ENCODE measurements around the gene SORL1. TPM values are rescaled to one million over a fixed set of nuclear protein-coding genes. Genes with fewer than 3 reads are reported as not detected.

The SORL1 gene
- total and polyA plus RNA-seq, 2 of the 13 experiments (the other 11 are each of a cell fraction or from before 2014, with no cell fraction given): 21.3 to 148 TPM

DNA sequence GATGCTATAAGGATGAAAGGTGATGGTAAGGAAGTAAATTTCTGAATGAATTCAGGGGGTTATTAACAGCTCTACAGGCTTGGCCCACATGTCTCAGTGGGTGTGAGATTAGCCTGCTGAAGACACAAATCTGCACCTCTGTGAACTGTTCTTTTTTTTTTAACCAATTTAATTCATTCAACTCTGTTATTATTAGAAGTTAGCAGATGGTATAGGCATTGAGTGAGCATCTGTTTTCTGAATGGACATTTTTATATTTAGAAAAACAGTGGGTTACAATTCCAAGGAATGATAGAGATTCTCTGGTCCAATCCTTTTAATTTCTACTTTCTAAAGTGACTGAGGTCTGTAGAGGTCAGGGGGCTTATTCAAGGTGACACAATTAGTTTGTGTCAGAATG lies 122.7 kb downstream of the SORL1 start:
- Histone ChIP-seq H3K4me2 (ENCODE audit: low read depth, low read length) (no peak overlapping the region), H3K9ac (ENCODE audit: insufficient read depth, low read depth, low read length) (no peak overlapping the region), H3K36me3 (replicated peaks in 1 of 2; ENCODE audit: control insufficient read depth in 1 of 2, insufficient read depth in 2 of 2, low read length in 2 of 2) (peaks cover 32 to 94% of the 10 kb centered on the region in 2 experiments), H3K4me1 (ENCODE audit: insufficient read depth, low read length) (no peaks in the 10 kb centered on the region), H3K4me3 (replicated peaks in 1 of 3; ENCODE audit: insufficient read depth in 1 of 3, low read depth in 2 of 3, low read length in 3 of 3) (no peak overlapping the region), H3K27ac (ENCODE audit: extremely low read length, insufficient read depth, low read length) (no peak overlapping the region), H4K20me1 (ENCODE audit: insufficient read depth, low read length) (no peaks in the 10 kb centered on the region), H2AFZ (ENCODE audit: low read length) (no peak overlapping the region), H3K79me2 (ENCODE audit: insufficient read depth, low read length) (no peaks in the 10 kb centered on the region), H3K27me3 (ENCODE audit: control insufficient read depth in 1 of 2, insufficient read depth in 2 of 2, low read length in 2 of 2) (no peaks in the 10 kb centered on the region), H3K9me3 (ENCODE audit: low read length) (no peaks in the 10 kb centered on the region)
- no peak for ATAC-seq
- BruUV-seq (replicated peaks): no TSS peak
- no peak for FAIRE-seq
- DNase-seq (ENCODE audit: low spot score): no peak
- intact Hi-C loops (cut with micrococcal nuclease; ENCODE audit: unreplicated experiment): no loop called here
- TF ChIP-seq ZNF781 (CRISPR knock-in tag; IDR thresholded peaks at IDR 0.05; ENCODE audit: borderline replicate concordance, not compliant biosample characterization) (no peak), ZNF326 (CRISPR knock-in tag; IDR thresholded peaks at IDR 0.05; ENCODE audit: borderline replicate concordance) (no peak), SMARCC2 (IDR thresholded peaks at IDR 0.05) (no peak), CBX2 (IDR thresholded peaks at IDR 0.05; ENCODE audit: low read depth, low read length) (no peak), CBX2 (CRISPR knock-in tag; IDR thresholded peaks at IDR 0.05; ENCODE audit: low read depth) (no peak), ZNF451 (CRISPR knock-in tag; IDR thresholded peaks at IDR 0.05) (no peak), NFYC (CRISPR knock-in tag; IDR thresholded peaks at IDR 0.05) (no peak), KDM2A (CRISPR knock-in tag; IDR thresholded peaks at IDR 0.05; ENCODE audit: borderline replicate concordance, low read depth) (no peak)
- TF ChIP-seq, protein P1, sequence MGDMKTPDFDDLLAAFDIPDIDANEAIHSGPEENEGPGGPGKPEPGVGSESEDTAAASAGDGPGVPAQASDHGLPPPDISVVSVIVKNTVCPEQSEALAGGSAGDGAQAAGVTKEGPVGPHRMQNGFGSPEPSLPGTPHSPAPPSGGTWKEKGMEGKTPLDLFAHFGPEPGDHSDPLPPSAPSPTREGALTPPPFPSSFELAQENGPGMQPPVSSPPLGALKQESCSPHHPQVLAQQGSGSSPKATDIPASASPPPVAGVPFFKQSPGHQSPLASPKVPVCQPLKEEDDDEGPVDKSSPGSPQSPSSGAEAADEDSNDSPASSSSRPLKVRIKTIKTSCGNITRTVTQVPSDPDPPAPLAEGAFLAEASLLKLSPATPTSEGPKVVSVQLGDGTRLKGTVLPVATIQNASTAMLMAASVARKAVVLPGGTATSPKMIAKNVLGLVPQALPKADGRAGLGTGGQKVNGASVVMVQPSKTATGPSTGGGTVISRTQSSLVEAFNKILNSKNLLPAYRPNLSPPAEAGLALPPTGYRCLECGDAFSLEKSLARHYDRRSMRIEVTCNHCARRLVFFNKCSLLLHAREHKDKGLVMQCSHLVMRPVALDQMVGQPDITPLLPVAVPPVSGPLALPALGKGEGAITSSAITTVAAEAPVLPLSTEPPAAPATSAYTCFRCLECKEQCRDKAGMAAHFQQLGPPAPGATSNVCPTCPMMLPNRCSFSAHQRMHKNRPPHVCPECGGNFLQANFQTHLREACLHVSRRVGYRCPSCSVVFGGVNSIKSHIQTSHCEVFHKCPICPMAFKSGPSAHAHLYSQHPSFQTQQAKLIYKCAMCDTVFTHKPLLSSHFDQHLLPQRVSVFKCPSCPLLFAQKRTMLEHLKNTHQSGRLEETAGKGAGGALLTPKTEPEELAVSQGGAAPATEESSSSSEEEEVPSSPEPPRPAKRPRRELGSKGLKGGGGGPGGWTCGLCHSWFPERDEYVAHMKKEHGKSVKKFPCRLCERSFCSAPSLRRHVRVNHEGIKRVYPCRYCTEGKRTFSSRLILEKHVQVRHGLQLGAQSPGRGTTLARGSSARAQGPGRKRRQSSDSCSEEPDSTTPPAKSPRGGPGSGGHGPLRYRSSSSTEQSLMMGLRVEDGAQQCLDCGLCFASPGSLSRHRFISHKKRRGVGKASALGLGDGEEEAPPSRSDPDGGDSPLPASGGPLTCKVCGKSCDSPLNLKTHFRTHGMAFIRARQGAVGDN (CRISPR knock-in tag; IDR thresholded peaks at IDR 0.05): no peak
- TF ChIP-seq, protein P2, sequence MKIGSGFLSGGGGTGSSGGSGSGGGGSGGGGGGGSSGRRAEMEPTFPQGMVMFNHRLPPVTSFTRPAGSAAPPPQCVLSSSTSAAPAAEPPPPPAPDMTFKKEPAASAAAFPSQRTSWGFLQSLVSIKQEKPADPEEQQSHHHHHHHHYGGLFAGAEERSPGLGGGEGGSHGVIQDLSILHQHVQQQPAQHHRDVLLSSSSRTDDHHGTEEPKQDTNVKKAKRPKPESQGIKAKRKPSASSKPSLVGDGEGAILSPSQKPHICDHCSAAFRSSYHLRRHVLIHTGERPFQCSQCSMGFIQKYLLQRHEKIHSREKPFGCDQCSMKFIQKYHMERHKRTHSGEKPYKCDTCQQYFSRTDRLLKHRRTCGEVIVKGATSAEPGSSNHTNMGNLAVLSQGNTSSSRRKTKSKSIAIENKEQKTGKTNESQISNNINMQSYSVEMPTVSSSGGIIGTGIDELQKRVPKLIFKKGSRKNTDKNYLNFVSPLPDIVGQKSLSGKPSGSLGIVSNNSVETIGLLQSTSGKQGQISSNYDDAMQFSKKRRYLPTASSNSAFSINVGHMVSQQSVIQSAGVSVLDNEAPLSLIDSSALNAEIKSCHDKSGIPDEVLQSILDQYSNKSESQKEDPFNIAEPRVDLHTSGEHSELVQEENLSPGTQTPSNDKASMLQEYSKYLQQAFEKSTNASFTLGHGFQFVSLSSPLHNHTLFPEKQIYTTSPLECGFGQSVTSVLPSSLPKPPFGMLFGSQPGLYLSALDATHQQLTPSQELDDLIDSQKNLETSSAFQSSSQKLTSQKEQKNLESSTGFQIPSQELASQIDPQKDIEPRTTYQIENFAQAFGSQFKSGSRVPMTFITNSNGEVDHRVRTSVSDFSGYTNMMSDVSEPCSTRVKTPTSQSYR (CRISPR knock-in tag; IDR thresholded peaks at IDR 0.05; ENCODE audit: borderline replicate concordance): no peak
- TF ChIP-seq, protein P3, sequence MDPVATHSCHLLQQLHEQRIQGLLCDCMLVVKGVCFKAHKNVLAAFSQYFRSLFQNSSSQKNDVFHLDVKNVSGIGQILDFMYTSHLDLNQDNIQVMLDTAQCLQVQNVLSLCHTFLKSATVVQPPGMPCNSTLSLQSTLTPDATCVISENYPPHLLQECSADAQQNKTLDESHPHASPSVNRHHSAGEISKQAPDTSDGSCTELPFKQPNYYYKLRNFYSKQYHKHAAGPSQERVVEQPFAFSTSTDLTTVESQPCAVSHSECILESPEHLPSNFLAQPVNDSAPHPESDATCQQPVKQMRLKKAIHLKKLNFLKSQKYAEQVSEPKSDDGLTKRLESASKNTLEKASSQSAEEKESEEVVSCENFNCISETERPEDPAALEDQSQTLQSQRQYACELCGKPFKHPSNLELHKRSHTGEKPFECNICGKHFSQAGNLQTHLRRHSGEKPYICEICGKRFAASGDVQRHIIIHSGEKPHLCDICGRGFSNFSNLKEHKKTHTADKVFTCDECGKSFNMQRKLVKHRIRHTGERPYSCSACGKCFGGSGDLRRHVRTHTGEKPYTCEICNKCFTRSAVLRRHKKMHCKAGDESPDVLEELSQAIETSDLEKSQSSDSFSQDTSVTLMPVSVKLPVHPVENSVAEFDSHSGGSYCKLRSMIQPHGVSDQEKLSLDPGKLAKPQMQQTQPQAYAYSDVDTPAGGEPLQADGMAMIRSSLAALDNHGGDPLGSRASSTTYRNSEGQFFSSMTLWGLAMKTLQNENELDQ (CRISPR knock-in tag; IDR thresholded peaks at IDR 0.05; ENCODE audit: borderline replicate concordance): no peak
- in situ Hi-C loops (cut with HindIII; ENCODE audit: extremely low pct_ligation_motif_present, low pct_unique_long_range_greater_than_20kb): no loop called here
- POLR2A ChIA-PET: no interaction called here
- CTCF ChIA-PET (ENCODE audit: low intra/inter-chr PET ratio, low total read pairs): no interaction called here

Measured in HepG2 (cell line).